HL-60/S4 (cell line): Measurements from ENCODE around the gene ZMAT3.
"Not testable (repeated sequence)": the region's sequence is repeated elsewhere in the genome, so short reads cannot be mapped to it uniquely, and the experiment has no call there.

Experiments used
- in situ Hi-C: fragments of 300-500 bp; cut with MboI; formaldehyde crosslinking; loops from 2 replicates; pipeline ENCODE4 v1.14.3; 2022; ENCODE audit warnings: low sequenced_read_pairs

ZMAT3 gene

GRCh38 chr3:179069762-179070390, 1.7 kb downstream of the ZMAT3 start:
- in situ Hi-C loops: no loop called here

- in situ Hi-C loops: no loop called here
Measured at GRCh38 chr3:179068779-179069530, 2.7 kb downstream of the ZMAT3 start.

- in situ Hi-C loops: no loop called here
Measured at GRCh38 chr3:179067839-179068238, 3.8 kb downstream of the ZMAT3 start.

- in situ Hi-C loops: no loop called here
Measured at GRCh38 chr3:179067291-179067690, 4.3 kb downstream of the ZMAT3 start.

- in situ Hi-C loops: no loop called here
Measured at GRCh38 chr3:179063945-179064560, 7.6 kb downstream of the ZMAT3 start.

GRCh38 chr3:179056326-179056725, 15.3 kb downstream of the ZMAT3 start:
- in situ Hi-C loops: no loop called here

GRCh38 chr3:179054565-179054964, 17.0 kb downstream of the ZMAT3 start:
- in situ Hi-C loops: not testable (repeated sequence)

GRCh38 chr3:179046497-179047353, 24.9 kb downstream of the ZMAT3 start:
- in situ Hi-C loops: no loop called here

- in situ Hi-C loops: no loop called here
Measured at GRCh38 chr3:179045719-179046402, 25.7 kb downstream of the ZMAT3 start.

GRCh38 chr3:179038899-179039251, 32.7 kb downstream of the ZMAT3 start:
- in situ Hi-C loops: not testable (repeated sequence)

GRCh38 chr3:179038216-179038898, 33.3 kb downstream of the ZMAT3 start:
- in situ Hi-C loops: no loop called here

GRCh38 chr3:179037351-179037750, 34.3 kb downstream of the ZMAT3 start:
- in situ Hi-C loops: no loop called here

GRCh38 chr3:179036626-179037300, 34.8 kb downstream of the ZMAT3 start:
- in situ Hi-C loops: no loop called here

GRCh38 chr3:179036226-179036625, 35.4 kb downstream of the ZMAT3 start:
- in situ Hi-C loops: no loop called here

GRCh38 chr3:179035232-179035631, 36.4 kb downstream of the ZMAT3 start:
- in situ Hi-C loops: no loop called here

GRCh38 chr3:179033304-179033657, 38.3 kb downstream of the ZMAT3 start:
- in situ Hi-C loops: not testable (repeated sequence)

GRCh38 chr3:179032454-179033303, 38.9 kb downstream of the ZMAT3 start:
- in situ Hi-C loops: not testable (repeated sequence)

GRCh38 chr3:179029096-179029495, 42.5 kb downstream of the ZMAT3 start:
- in situ Hi-C loops: no loop called here

- in situ Hi-C loops: no loop called here
Measured at GRCh38 chr3:179028408-179028807, 43.2 kb downstream of the ZMAT3 start.
